HL-60 (cell line): ENCODE data around the gene FCER2.

Source experiments
- DNase-seq, 2 experiments: peaks; one replicate each; pipeline ENCODE4 v3.0.0-alpha.2; 2010 to 2020; ENCODE audit warnings: low read depth in 1 of 2, low spot score in 1 of 2
- H3K27ac ChIP-seq: fragments of 250-450 bp; sonication (Bioruptor Pico); replicated peaks from 2 replicates; pipeline ENCODE4 v1.5.1; 2020; ENCODE audit warnings: mild to moderate bottlenecking, moderate library complexity
- H3K27me3 ChIP-seq: fragments of 250-450 bp; sonication (Bioruptor Pico); 2 replicates; pipeline ENCODE4 v1.5.1; 2021; ENCODE audit warnings: mild to moderate bottlenecking, moderate library complexity; ENCODE audit not compliant: insufficient read depth, poor library complexity, severe bottlenecking
- H3K4me3 ChIP-seq: replicated peaks from 2 replicates; pipeline ENCODE4 v1.5.1; 2011; ENCODE audit warnings: mild to moderate bottlenecking, control low read depth, low read length; ENCODE audit not compliant: insufficient read depth
- GABPA ChIP-seq: IDR thresholded peaks from 2 replicates; pipeline ENCODE4 v1.6.1; 2012; ENCODE audit warnings: low read depth
- POLR2AphosphoS5 ChIP-seq: IDR thresholded peaks from 2 replicates; pipeline ENCODE4 v1.6.1; 2012; ENCODE audit warnings: low read depth
- SPI1 ChIP-seq: IDR thresholded peaks from 2 replicates; pipeline ENCODE4 v1.6.1; 2012; ENCODE audit warnings: low read depth, mild to moderate bottlenecking, borderline replicate concordance
- TF ChIP-seq, protein P1 (sequence below): IDR thresholded peaks from one replicate; pipeline ENCODE4 v1.5.1; 2011; ENCODE audit warnings: low read length, control low read depth, inconsistent platforms; ENCODE audit not compliant: insufficient read depth
- TF ChIP-seq, protein P2 (sequence below): IDR thresholded peaks from 2 replicates; pipeline ENCODE4 v1.6.1; 2012; ENCODE audit warnings: low read depth; ENCODE audit not compliant: insufficient replicate concordance

Gene FCER2

DNA sequence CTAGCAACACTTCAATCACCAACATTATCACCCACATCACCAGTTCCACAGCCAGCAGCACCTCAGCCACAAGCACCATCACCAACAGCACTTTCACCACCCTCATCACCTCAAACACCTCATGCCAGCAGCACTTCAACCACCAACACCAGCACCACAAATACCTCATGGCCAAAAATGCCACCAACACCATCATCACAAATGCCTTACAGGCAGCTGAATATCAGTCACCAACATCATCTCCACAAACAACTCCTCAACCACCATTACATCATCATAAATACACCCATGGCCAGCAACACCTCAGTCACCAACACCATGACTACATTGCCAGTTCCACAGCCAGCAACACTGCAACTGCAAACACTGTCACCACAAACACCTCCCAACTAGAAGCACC lies 10.4 kb downstream of the FCER2 start:
- Histone ChIP-seq H3K27ac (no peak overlapping the region), H3K27me3 (no peaks in the 10 kb centered on the region), H3K4me3 (no peak overlapping the region)
- TF ChIP-seq, protein P1, sequence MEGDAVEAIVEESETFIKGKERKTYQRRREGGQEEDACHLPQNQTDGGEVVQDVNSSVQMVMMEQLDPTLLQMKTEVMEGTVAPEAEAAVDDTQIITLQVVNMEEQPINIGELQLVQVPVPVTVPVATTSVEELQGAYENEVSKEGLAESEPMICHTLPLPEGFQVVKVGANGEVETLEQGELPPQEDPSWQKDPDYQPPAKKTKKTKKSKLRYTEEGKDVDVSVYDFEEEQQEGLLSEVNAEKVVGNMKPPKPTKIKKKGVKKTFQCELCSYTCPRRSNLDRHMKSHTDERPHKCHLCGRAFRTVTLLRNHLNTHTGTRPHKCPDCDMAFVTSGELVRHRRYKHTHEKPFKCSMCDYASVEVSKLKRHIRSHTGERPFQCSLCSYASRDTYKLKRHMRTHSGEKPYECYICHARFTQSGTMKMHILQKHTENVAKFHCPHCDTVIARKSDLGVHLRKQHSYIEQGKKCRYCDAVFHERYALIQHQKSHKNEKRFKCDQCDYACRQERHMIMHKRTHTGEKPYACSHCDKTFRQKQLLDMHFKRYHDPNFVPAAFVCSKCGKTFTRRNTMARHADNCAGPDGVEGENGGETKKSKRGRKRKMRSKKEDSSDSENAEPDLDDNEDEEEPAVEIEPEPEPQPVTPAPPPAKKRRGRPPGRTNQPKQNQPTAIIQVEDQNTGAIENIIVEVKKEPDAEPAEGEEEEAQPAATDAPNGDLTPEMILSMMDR, result no peak
- TF ChIP-seq SPI1 (no peak), GABPA (no peak), POLR2AphosphoS5 (no peak)
- TF ChIP-seq, protein P2, sequence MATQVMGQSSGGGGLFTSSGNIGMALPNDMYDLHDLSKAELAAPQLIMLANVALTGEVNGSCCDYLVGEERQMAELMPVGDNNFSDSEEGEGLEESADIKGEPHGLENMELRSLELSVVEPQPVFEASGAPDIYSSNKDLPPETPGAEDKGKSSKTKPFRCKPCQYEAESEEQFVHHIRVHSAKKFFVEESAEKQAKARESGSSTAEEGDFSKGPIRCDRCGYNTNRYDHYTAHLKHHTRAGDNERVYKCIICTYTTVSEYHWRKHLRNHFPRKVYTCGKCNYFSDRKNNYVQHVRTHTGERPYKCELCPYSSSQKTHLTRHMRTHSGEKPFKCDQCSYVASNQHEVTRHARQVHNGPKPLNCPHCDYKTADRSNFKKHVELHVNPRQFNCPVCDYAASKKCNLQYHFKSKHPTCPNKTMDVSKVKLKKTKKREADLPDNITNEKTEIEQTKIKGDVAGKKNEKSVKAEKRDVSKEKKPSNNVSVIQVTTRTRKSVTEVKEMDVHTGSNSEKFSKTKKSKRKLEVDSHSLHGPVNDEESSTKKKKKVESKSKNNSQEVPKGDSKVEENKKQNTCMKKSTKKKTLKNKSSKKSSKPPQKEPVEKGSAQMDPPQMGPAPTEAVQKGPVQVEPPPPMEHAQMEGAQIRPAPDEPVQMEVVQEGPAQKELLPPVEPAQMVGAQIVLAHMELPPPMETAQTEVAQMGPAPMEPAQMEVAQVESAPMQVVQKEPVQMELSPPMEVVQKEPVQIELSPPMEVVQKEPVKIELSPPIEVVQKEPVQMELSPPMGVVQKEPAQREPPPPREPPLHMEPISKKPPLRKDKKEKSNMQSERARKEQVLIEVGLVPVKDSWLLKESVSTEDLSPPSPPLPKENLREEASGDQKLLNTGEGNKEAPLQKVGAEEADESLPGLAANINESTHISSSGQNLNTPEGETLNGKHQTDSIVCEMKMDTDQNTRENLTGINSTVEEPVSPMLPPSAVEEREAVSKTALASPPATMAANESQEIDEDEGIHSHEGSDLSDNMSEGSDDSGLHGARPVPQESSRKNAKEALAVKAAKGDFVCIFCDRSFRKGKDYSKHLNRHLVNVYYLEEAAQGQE, result no peak
- DNase-seq, result no peak

DNA sequence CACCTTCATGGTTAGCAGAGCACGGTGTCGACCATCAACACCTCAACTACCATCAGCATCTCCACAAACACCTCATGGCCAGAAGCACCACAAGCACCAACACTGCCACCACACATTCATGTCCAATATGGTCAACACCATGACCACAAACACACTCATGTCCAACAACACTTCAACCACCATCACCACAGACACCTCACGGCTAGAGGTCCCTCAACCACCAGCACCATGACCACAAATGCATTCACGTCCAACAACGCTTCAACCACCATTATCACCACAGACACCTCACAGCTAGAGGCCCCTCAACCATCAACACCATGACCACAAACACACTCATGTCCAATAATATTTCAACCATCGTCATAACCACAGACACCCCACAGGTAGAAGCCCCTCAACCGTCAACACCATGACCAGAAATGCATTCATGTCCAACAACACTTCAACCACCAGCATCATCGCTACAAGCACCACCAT lies 11.1 kb downstream of the FCER2 start:
- no peak for DNase-seq
- TF ChIP-seq, protein P2, result no peak
- TF ChIP-seq POLR2AphosphoS5, result no peak
- TF ChIP-seq GABPA, result no peak
- TF ChIP-seq SPI1, result no peak
- TF ChIP-seq, protein P1, result no peak
- H3K27ac ChIP-seq, result no peak overlapping the region
- H3K4me3 ChIP-seq, result no peak overlapping the region
- H3K27me3 ChIP-seq, result no peaks in the 10 kb centered on the region

DNA sequence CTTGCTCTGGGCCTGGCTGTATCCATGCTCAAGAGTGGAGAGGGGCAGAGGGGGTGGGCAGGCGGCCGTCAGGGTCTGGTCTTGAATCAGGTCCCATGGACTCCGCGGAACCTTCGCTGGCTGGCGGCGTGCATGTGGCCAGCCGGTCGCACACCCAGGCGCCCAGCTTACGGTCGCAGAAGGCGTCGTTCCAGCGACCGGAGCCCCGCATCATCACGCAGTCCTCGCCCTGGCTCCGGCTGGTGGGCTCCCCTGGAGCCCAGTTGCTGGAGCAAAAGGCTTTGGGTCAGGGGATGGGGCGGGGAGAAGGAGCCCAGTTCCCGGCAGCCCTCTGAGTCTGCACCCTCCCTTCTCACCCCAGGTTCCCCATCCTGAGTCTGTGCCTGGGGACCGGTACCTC lies 12.8 kb downstream of the FCER2 start:
- TF ChIP-seq, protein P2, result no peak
- TF ChIP-seq, protein P1, result no peak
- TF ChIP-seq POLR2AphosphoS5 (no peak), SPI1 (no peak), GABPA (no peak)
- DNase-seq, result no peak

More for the DNA sequence above, 12.8 kb downstream of the FCER2 start:
- H3K27me3 ChIP-seq, result no peaks in the 10 kb centered on the region
- no peak overlapping the region for H3K4me3 ChIP-seq
- H3K27ac ChIP-seq, result no peak overlapping the region
